ENCODE results near the gene IGFL1.

GRCh38 chr19:46232468-46232867, 2.9 kb downstream of the IGFL1 start:
- TF ChIP-seq CTCF (IDR thresholded peaks at IDR 0.05) (no peak), POLR2A (IDR thresholded peaks at IDR 0.05) (no peak)

All from esophagus squamous epithelium (tissue), 4 donors.